OCI-LY7 (cell line): Measurements from ENCODE around the gene ALLC. TPM values are rescaled to one million over a fixed set of nuclear protein-coding genes. Genes with fewer than 3 reads are reported as not detected.

Experiments used
- BruUV-seq: library from RNA; stranded (reverse); fragments of 400-500 nt; replicated peaks from 2 replicates; lab custom pipeline; 2021; lab: Mats Ljungman, UMichigan
- CTCF ChIA-PET: fragments of 300-600 bp; sonication (Branson Sonifier 250); formaldehyde crosslinking; loops from one replicate; lab custom pipeline; 2022; ENCODE audit warnings: antibody characterized with exemption; ENCODE audit not compliant: unreplicated experiment; lab: Charles Lee
- POLR2A ChIA-PET: fragments of 300-600 bp; sonication (Branson Sonifier 250); formaldehyde crosslinking; loops from one replicate; lab custom pipeline; 2022; ENCODE audit warnings: antibody characterized with exemption; lab: Charles Lee
- DNase-seq: peaks from one replicate; pipeline ENCODE4 v3.0.0-alpha.2; 2015; ENCODE audit warnings: low spot score
- H2AFZ ChIP-seq: fragments of 200-600 bp; sonication (generic), shearing (Covaris generic); 2 replicates; pipeline ENCODE4 v1.6.1; 2014; ENCODE audit warnings: mild to moderate bottlenecking, antibody characterized with exemption, low read length, moderate library complexity
- H3K27ac ChIP-seq: fragments of 200-600 bp; sonication (generic); 2 replicates; pipeline ENCODE4 v1.5.1; 2014; ENCODE audit warnings: mixed run types, low read depth, mild to moderate bottlenecking, moderate library complexity, low read length, inconsistent platforms; ENCODE audit not compliant: poor library complexity, severe bottlenecking
- H3K36me3 ChIP-seq: fragments of 200-600 bp; sonication (generic); 2 replicates; pipeline ENCODE4 v1.6.1; 2014; ENCODE audit warnings: mild to moderate bottlenecking, antibody characterized with exemption, low read length, moderate library complexity, mixed read lengths; ENCODE audit not compliant: insufficient read depth
- H3K4me1 ChIP-seq: fragments of 200-600 bp; sonication (generic); 2 replicates; pipeline ENCODE4 v1.5.1; 2014; ENCODE audit warnings: mild to moderate bottlenecking, low read length; ENCODE audit not compliant: insufficient read depth, poor library complexity, severe bottlenecking
- H3K4me2 ChIP-seq: fragments of 200-600 bp; sonication (generic); 2 replicates; pipeline ENCODE4 v1.6.1; 2014; ENCODE audit warnings: mild to moderate bottlenecking, low read length
- H3K4me3 ChIP-seq: fragments of 200-600 bp; sonication (generic); 2 replicates; pipeline ENCODE4 v1.5.1; 2014; ENCODE audit warnings: mild to moderate bottlenecking, low read depth, low read length; ENCODE audit not compliant: poor library complexity, severe bottlenecking
- H3K79me2 ChIP-seq: fragments of 200-600 bp; sonication (generic); 2 replicates; pipeline ENCODE4 v1.6.1; 2016; ENCODE audit warnings: low read depth, mild to moderate bottlenecking, low read length, moderate library complexity, mixed read lengths; ENCODE audit not compliant: insufficient read depth
- H3K9me2 ChIP-seq: fragments of 200-600 bp; sonication (generic); 2 replicates; pipeline ENCODE4 v1.6.1; 2016; ENCODE audit warnings: mild to moderate bottlenecking, low read length, mixed read lengths; ENCODE audit not compliant: insufficient read depth
- H3K9me3 ChIP-seq: fragments of 200-600 bp; sonication (generic); 2 replicates; pipeline ENCODE4 v1.6.1; 2014; ENCODE audit warnings: mild to moderate bottlenecking, mixed run types, low read length, mixed read lengths
- H4K20me1 ChIP-seq: fragments of 200-600 bp; sonication (generic); 2 replicates; pipeline ENCODE4 v1.6.1; 2014; ENCODE audit warnings: mild to moderate bottlenecking, antibody characterized with exemption, low read length, moderate library complexity, mixed read lengths; ENCODE audit not compliant: insufficient read depth
- EZH2phosphoT487 ChIP-seq: fragments of 200-600 bp; sonication (generic); IDR thresholded peaks from 2 replicates; pipeline ENCODE4 v1.6.1; 2018; ENCODE audit warnings: low read depth, borderline replicate concordance, mild to moderate bottlenecking, mixed run types, antibody characterized with exemption, low read length, moderate library complexity, mixed read lengths
- intact Hi-C: fragments of 100-400 bp; cut with micrococcal nuclease; formaldehyde crosslinking; loops from one replicate; pipeline ENCODE4 v1.10.0; 2022; ENCODE audit not compliant: unreplicated experiment
- total RNA-seq, 2 experiments: library from RNA; depleted of rRNA in 1 of 2; stranded (reverse); fragments of >200 nt in 1 of 2; shearing (Covaris generic) in 1 of 2; gene quantifications; 2 replicates each; pipeline ENCODE4 v1.2.3, GENCODE V29; 2014 to 2022
- TF ChIP-seq, protein P1 (sequence below): fragments of 200-600 bp; sonication (generic); conservative IDR thresholded peaks from 2 replicates; pipeline ENCODE4 v1.5.1; 2014; ENCODE audit warnings: mild to moderate bottlenecking, antibody characterized with exemption, low read length, moderate library complexity, mixed read lengths

ALLC gene
- total RNA-seq, 2 experiments from 2014 or later = not detected

DNA sequence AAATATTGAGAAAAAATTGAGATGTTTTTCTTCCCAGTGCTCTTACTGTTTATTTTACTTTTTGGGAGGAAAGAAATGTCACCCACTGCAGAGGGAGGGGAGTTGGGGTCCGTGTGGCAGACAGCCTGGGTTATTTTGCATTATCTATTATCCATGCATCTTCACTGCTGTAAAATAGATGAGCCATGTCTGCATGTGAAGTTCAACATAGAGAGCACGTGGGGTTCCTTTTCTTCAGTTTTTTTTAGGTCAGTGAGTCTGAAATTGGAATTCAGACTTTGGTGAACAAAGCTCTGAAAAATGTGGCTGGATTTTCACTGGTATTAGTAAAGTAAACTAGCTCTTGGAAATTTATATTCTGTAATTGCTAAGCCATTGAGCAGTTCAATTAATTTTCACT, 47.8 kb downstream of the ALLC start:
- no peak for DNase-seq
- Histone ChIP-seq H3K36me3 (no peaks in the 10 kb centered on the region), H3K9me2 (no peaks in the 10 kb centered on the region), H2AFZ (no peak overlapping the region), H3K4me3 (no peak overlapping the region), H3K4me1 (no peaks in the 10 kb centered on the region), H3K4me2 (no peak overlapping the region), H3K9me3 (no peaks in the 10 kb centered on the region), H3K27ac (no peak overlapping the region), H4K20me1 (no peaks in the 10 kb centered on the region), H3K79me2 (no peaks in the 10 kb centered on the region)
- intact Hi-C loops = no loop called here
- ChIA-PET CTCF (no interaction called here), POLR2A (no interaction called here)
- BruUV-seq = no TSS peak
- TF ChIP-seq EZH2phosphoT487 = no peak
- TF ChIP-seq, protein P1, sequence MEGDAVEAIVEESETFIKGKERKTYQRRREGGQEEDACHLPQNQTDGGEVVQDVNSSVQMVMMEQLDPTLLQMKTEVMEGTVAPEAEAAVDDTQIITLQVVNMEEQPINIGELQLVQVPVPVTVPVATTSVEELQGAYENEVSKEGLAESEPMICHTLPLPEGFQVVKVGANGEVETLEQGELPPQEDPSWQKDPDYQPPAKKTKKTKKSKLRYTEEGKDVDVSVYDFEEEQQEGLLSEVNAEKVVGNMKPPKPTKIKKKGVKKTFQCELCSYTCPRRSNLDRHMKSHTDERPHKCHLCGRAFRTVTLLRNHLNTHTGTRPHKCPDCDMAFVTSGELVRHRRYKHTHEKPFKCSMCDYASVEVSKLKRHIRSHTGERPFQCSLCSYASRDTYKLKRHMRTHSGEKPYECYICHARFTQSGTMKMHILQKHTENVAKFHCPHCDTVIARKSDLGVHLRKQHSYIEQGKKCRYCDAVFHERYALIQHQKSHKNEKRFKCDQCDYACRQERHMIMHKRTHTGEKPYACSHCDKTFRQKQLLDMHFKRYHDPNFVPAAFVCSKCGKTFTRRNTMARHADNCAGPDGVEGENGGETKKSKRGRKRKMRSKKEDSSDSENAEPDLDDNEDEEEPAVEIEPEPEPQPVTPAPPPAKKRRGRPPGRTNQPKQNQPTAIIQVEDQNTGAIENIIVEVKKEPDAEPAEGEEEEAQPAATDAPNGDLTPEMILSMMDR = no peak

DNA sequence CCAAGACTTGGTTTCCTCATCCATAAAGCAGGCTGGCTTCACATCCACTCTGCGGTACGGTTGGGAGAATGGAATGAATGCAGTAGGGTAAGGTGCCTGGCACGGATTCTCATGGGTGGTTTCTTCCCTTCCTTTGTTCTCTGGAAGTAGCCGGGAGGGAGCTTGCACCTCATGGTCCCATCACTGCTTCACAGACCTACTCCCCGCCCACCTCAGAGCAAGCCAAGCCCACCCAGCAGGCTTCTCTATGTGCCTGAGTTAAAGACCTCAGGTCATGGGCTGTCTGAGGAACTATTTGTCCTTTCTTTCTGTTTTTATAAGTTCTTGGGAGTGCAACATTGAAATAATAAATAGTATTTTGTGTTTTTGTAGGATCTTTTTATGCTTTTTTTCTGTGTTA, 48.9 kb downstream of the ALLC start:
- CTCF ChIA-PET = no interaction called here
- BruUV-seq = no TSS peak
- intact Hi-C loops = no loop called here

DNA sequence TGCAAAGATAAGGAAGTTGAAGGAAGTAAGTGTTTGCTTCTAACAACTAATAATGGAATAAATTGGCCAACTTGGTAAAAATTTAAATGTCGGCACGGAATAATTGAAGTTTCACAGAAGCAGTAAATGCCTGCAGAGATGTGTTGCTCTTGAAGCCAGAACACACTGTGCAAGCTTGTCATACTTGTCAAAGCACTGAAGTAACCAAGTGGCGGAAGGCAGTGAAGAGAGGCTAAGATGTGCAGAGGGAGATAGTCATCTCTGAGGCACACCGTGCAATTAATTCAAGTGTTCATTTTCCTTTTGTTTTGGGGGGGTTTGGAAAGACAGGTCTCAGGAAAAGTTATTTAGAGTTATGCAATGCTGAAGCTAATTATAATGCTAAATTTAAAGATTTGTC, 50.6 kb downstream of the ALLC start:
- Histone ChIP-seq H2AFZ (no peak overlapping the region), H3K4me3 (no peak overlapping the region), H3K36me3 (no peaks in the 10 kb centered on the region), H3K4me2 (no peak overlapping the region), H3K4me1 (no peaks in the 10 kb centered on the region), H3K27ac (no peak overlapping the region), H4K20me1 (no peaks in the 10 kb centered on the region), H3K9me2 (no peaks in the 10 kb centered on the region), H3K9me3 (no peaks in the 10 kb centered on the region), H3K79me2 (no peaks in the 10 kb centered on the region)
- BruUV-seq = no TSS peak
- ChIA-PET CTCF (no interaction called here), POLR2A (interaction anchor here (1.0 kb wide), 1 partner anchor 18 kb away, joined by 3 read pairs; no protein-coding TSS in a partner anchor)
- TF ChIP-seq, protein P1 = no peak
- no peak for TF ChIP-seq EZH2phosphoT487
- DNase-seq = no peak
- intact Hi-C loops = no loop called here

More for the DNA sequence above, 48.9 kb downstream of the ALLC start:
- Histone ChIP-seq H3K4me2 (no peak overlapping the region), H4K20me1 (no peaks in the 10 kb centered on the region), H3K79me2 (no peaks in the 10 kb centered on the region), H3K27ac (no peak overlapping the region), H3K36me3 (no peaks in the 10 kb centered on the region), H3K9me2 (no peaks in the 10 kb centered on the region), H2AFZ (no peak overlapping the region), H3K9me3 (no peaks in the 10 kb centered on the region), H3K4me1 (no peaks in the 10 kb centered on the region), H3K4me3 (no peak overlapping the region)
- POLR2A ChIA-PET = interaction anchor here (0.8 kb wide), 1 partner anchor 241 kb away, joined by 3 read pairs; no protein-coding TSS in a partner anchor
- DNase-seq = no peak
- TF ChIP-seq, protein P1 = no peak
- TF ChIP-seq EZH2phosphoT487 = no peak
